Kidney (tissue), 14 donors: ENCODE data around the gene PITX3. TPM values are rescaled to one million over a fixed set of nuclear protein-coding genes. Genes with fewer than 3 reads are reported as not detected.

Source experiments
- DNase-seq, 5 donors: peaks; one replicate each; pipeline ENCODE4 v3.0.0-alpha.2; 2013 to 2020
- FAIRE-seq: peaks from 2 replicates; lab custom pipeline; 2012; peaks lifted over from hg19 to GRCh38; lab: Jason Lieb, UNC
- H3K27ac ChIP-seq, 2 donors: one replicate each; pipeline ENCODE4 v1.7.0; 2013; ENCODE audit warnings: low read depth in 2 of 2, low read length in 2 of 2, inconsistent platforms in 1 of 2
- H3K27me3 ChIP-seq: one replicate; pipeline ENCODE4 v1.7.1; 2013; ENCODE audit warnings: low read length, inconsistent platforms; ENCODE audit not compliant: control insufficient read depth, insufficient read depth
- H3K36me3 ChIP-seq, 3 donors: one replicate each; pipeline versions ENCODE4 v1.7.0 to v1.7.1; 2013; ENCODE audit warnings: low read length in 3 of 3, control low read depth in 1 of 3, inconsistent platforms in 1 of 3; ENCODE audit not compliant: insufficient read depth in 3 of 3, control insufficient read depth in 2 of 3
- H3K4me1 ChIP-seq, 3 donors: one replicate each; pipeline versions ENCODE4 v1.7.0 to v1.7.1; 2013; ENCODE audit warnings: low read length in 3 of 3, inconsistent platforms in 1 of 3, low read depth in 1 of 3; ENCODE audit not compliant: control insufficient read depth in 2 of 3, insufficient read depth in 2 of 3
- H3K4me3 ChIP-seq, 3 donors: one replicate each; pipeline versions ENCODE4 v1.7.0 to v1.8.1; 2013; ENCODE audit warnings: low read length in 3 of 3, control low read depth in 1 of 3, inconsistent platforms in 1 of 3
- H3K9ac ChIP-seq, 3 donors: one replicate each; pipeline versions ENCODE4 v1.7.0 to v1.7.1; 2013; ENCODE audit warnings: low read length in 3 of 3, control low read depth in 1 of 3, inconsistent platforms in 1 of 3
- H3K9me3 ChIP-seq, 3 donors: one replicate each; pipeline versions ENCODE4 v1.7.0 to v1.7.1; 2013; ENCODE audit warnings: low read length in 3 of 3, control low read depth in 1 of 3, inconsistent platforms in 1 of 3; ENCODE audit not compliant: control insufficient read depth in 2 of 3, insufficient read depth in 1 of 3
- intact Hi-C: fragments of 100-400 bp; cut with DNase I; formaldehyde crosslinking; loops from one replicate; pipeline ENCODE4 v1.11.1; 2022
- polyA plus RNA-seq: library from polyadenylated mRNA; stranded (reverse); fragments of 350-450 nt; fragmentation: Illumina TruSeq; extraction: RNeasy Lipid Tissue Mini Kit (QIAGEN cat#74804); gene quantifications from one replicate; pipeline ENCODE4 v1.2.3, GENCODE V29; 2014; ENCODE audit warnings: low read depth, low replicate concordance; ENCODE audit not compliant: insufficient read depth
- total RNA-seq: library from RNA; stranded (reverse); fragmentation: NEBNext Ultra II Directional; extraction: Animal tissue kit (Norgen Biotek cat#: 25700); gene quantifications from one replicate; pipeline ENCODE4 v1.2.1, GENCODE V29; 2021
- TF ChIP-seq, protein P1 (sequence below): IDR thresholded peaks from 3 replicates; pipeline ENCODE4 v1.5.1; 2012; ENCODE audit warnings: mild to moderate bottlenecking, moderate library complexity, borderline replicate concordance; ENCODE audit not compliant: insufficient read depth; ENCODE audit errors: extremely low read depth
- donor health status: control.
- donor health status: control.
- donor health status: control.
- donor health status: control.
- donor health status: control.
- donor health status: DM: yes; HTN: yes; CAD: no.
- donor health status: Normal renal cell carcinoma (clear cell type).

Gene PITX3
- total and polyA plus RNA-seq, 2 donors from 2014 or later = 0.39 TPM; not detected in 1

- Histone ChIP-seq H3K36me3 (no peaks in the 10 kb centered on the region), H3K27ac (no peak overlapping the region), H3K4me1 (peaks cover 0 to 15% (median 7%) of the 10 kb centered on the region in 3 donors), H3K9me3 (no peaks in the 10 kb centered on the region), H3K9ac (no peak overlapping the region), H3K4me3 (no peak overlapping the region), H3K27me3 (no peaks in the 10 kb centered on the region)
- DNase-seq (no peak), FAIRE-seq (no peak)
- intact Hi-C loops = no loop called here
- TF ChIP-seq, protein P1, sequence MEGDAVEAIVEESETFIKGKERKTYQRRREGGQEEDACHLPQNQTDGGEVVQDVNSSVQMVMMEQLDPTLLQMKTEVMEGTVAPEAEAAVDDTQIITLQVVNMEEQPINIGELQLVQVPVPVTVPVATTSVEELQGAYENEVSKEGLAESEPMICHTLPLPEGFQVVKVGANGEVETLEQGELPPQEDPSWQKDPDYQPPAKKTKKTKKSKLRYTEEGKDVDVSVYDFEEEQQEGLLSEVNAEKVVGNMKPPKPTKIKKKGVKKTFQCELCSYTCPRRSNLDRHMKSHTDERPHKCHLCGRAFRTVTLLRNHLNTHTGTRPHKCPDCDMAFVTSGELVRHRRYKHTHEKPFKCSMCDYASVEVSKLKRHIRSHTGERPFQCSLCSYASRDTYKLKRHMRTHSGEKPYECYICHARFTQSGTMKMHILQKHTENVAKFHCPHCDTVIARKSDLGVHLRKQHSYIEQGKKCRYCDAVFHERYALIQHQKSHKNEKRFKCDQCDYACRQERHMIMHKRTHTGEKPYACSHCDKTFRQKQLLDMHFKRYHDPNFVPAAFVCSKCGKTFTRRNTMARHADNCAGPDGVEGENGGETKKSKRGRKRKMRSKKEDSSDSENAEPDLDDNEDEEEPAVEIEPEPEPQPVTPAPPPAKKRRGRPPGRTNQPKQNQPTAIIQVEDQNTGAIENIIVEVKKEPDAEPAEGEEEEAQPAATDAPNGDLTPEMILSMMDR = no peak
Observed at GRCh38 chr10:102285133-102285532, 43.8 kb upstream of the PITX3 start.

DNA sequence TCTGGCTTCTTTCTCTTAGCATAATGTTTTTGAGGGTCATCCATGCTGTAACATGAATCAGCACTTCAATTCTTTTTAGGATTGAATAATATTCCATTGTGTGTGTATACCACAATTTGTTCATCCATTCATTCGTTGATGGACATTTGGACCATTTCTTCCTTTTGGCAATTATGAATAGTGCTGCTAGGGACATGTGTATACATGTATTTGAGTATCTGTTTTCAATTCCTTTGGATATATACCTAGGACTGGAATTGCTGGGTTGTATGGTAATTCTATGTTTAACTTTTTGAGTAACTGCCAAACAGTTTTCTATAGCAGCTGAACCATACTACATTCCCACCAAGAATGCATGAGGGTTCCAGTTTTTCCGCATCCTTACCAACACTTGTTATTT lies 43.2 kb upstream of the PITX3 start:
- Histone ChIP-seq H3K9ac (no peak overlapping the region), H3K27ac (no peak overlapping the region), H3K9me3 (no peaks in the 10 kb centered on the region), H3K4me3 (no peak overlapping the region), H3K4me1 (peaks cover 0 to 16% (median 12%) of the 10 kb centered on the region in 3 donors), H3K27me3 (no peaks in the 10 kb centered on the region), H3K36me3 (no peaks in the 10 kb centered on the region)
- intact Hi-C loops = no loop called here
- TF ChIP-seq, protein P1 = no peak
- FAIRE-seq (no peak), DNase-seq (no peak)

DNA sequence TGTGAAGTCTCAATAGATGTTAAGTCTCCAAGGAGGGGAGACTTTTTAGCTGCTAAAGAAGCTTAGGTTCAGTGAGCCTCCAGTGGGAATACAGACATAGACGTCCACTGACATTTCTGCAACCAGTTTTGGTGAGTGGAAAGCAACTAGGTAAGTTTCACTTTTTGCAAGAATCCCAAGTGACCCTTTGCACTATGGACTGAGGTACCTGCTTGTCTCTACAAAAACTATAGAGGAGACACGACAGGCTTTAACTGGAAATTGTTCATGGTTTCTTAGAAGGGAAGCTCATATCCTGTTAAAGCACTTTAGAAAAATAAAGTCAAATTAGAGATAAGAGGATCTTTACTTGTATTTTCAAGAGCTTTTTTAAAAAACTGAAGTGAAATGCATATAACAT lies 42.6 kb upstream of the PITX3 start:
- H3K27me3 ChIP-seq = no peaks in the 10 kb centered on the region
- TF ChIP-seq, protein P1 = no peak
- no peak overlapping the region for H3K9ac ChIP-seq
- peaks cover 0 to 16% (median 12%) of the 10 kb centered on the region in 3 donors for H3K4me1 ChIP-seq
- no peak for DNase-seq
- FAIRE-seq = no peak
- no peak overlapping the region for H3K4me3 ChIP-seq
- H3K36me3 ChIP-seq = no peaks in the 10 kb centered on the region
- H3K27ac ChIP-seq = no peak overlapping the region
- intact Hi-C loops = no loop called here
- H3K9me3 ChIP-seq = no peaks in the 10 kb centered on the region

DNA sequence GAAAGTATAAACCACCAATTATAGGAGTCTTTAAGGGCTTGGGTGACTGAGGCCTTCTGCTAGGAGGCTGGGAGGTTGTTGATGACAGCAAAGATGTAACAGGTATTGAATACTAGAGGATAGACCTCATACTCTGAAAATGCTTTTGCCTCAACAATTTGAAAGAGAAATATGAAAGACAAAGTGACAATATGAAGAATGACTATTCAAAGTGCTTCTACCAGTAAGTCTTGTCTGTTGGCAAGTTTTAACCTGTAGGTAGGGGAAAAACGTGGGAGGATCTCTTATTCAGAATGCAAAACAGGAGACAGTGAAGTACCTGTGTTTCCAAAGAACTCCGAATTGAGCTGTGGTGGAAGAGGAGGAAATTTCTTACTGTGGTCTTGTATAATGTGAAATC lies 42.2 kb upstream of the PITX3 start:
- H3K4me3 ChIP-seq = no peak overlapping the region
- no peaks in the 10 kb centered on the region for H3K27me3 ChIP-seq
- intact Hi-C loops = no loop called here
- H3K4me1 ChIP-seq = peaks cover 0 to 16% (median 12%) of the 10 kb centered on the region in 3 donors
- no peaks in the 10 kb centered on the region for H3K36me3 ChIP-seq
- no peak for DNase-seq
- FAIRE-seq = no peak
- TF ChIP-seq, protein P1 = no peak
- H3K9me3 ChIP-seq = no peaks in the 10 kb centered on the region
- no peak overlapping the region for H3K9ac ChIP-seq
- H3K27ac ChIP-seq = no peak overlapping the region
